Mammary epithelial cell (primary cell): ENCODE results near the gene SDCCAG8.

ENCODE experiments used
- EZH2 ChIP-seq: IDR thresholded peaks from 2 replicates; pipeline ENCODE4 v1.6.1; 2012; ENCODE audit warnings: low read length, inconsistent platforms, borderline replicate concordance
- TF ChIP-seq, protein P1 (sequence below), 2 donors: IDR thresholded peaks in 1 of 2; conservative IDR thresholded peaks in 1 of 2; 2 replicates each; pipeline ENCODE4 v1.5.1; 2011 to 2012; ENCODE audit warnings: inconsistent platforms in 2 of 2, low read length in 2 of 2, mild to moderate bottlenecking in 2 of 2, control low read depth in 1 of 2, low read depth in 1 of 2; ENCODE audit not compliant: insufficient read depth in 1 of 2; ENCODE audit errors: extremely low read depth in 1 of 2

DNA sequence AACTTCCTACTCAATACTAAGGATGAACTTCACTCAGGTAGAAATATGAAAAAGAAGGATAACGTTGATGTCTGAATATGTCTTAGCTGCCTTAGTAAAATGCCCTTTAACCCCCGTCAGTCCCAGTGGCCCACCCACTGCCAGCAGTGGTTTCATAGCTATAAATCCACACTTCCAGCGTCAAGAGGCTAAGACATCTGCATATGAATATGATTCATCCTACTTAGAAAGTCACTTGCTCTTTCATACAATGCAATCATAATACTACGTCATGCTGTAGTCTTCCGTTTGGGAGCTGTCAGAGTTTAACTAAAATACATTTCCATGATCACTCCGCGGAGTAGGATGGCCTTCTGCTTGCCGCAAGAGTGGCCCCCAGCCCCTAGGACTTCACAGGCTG lies 247.3 kb downstream of the SDCCAG8 start:
- TF ChIP-seq, protein P1, sequence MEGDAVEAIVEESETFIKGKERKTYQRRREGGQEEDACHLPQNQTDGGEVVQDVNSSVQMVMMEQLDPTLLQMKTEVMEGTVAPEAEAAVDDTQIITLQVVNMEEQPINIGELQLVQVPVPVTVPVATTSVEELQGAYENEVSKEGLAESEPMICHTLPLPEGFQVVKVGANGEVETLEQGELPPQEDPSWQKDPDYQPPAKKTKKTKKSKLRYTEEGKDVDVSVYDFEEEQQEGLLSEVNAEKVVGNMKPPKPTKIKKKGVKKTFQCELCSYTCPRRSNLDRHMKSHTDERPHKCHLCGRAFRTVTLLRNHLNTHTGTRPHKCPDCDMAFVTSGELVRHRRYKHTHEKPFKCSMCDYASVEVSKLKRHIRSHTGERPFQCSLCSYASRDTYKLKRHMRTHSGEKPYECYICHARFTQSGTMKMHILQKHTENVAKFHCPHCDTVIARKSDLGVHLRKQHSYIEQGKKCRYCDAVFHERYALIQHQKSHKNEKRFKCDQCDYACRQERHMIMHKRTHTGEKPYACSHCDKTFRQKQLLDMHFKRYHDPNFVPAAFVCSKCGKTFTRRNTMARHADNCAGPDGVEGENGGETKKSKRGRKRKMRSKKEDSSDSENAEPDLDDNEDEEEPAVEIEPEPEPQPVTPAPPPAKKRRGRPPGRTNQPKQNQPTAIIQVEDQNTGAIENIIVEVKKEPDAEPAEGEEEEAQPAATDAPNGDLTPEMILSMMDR (conservative IDR thresholded peaks at IDR 0.05 in 1 of 2, IDR thresholded peaks at IDR 0.05 in 1 of 2; ENCODE audit: extremely low read depth in 1 of 2, insufficient read depth in 1 of 2, low read depth in 1 of 2, low read length in 2 of 2) = no peak
- TF ChIP-seq EZH2 = no peak
